Hepatocyte (in vitro differentiated cells): ENCODE results near the gene RNF175. TPM values are rescaled to one million over a fixed set of nuclear protein-coding genes. Genes with fewer than 3 reads are reported as not detected.

ENCODE experiments used
- DNase-seq: peaks from one replicate; pipeline ENCODE4 v3.0.0-alpha.2; 2016; ENCODE audit warnings: low spot score
- H2AFZ ChIP-seq: fragments of 200-600 bp; sonication (generic); 2 replicates; pipeline ENCODE4 v1.6.0; 2016; ENCODE audit warnings: antibody characterized with exemption, mild to moderate bottlenecking
- H3K27ac ChIP-seq: fragments of 200-600 bp; sonication (generic); 2 replicates; pipeline ENCODE4 v1.5.1; 2016; ENCODE audit warnings: mild to moderate bottlenecking
- H3K27me3 ChIP-seq: fragments of 200-600 bp; sonication (generic); 2 replicates; pipeline ENCODE4 v1.6.1; 2016
- H3K36me3 ChIP-seq: fragments of 200-600 bp; sonication (generic); replicated peaks from 2 replicates; pipeline ENCODE4 v1.5.1; 2016; ENCODE audit warnings: low read depth; ENCODE audit not compliant: insufficient read depth
- H3K4me1 ChIP-seq: fragments of 200-600 bp; sonication (generic); 2 replicates; pipeline ENCODE4 v1.5.1; 2016; ENCODE audit warnings: mild to moderate bottlenecking, moderate library complexity; ENCODE audit not compliant: insufficient read depth
- H3K4me2 ChIP-seq: fragments of 200-600 bp; sonication (generic); 2 replicates; pipeline ENCODE4 v1.6.0; 2016
- H3K4me3 ChIP-seq: fragments of 200-600 bp; sonication (generic); 2 replicates; pipeline ENCODE4 v1.5.1; 2016; ENCODE audit warnings: mild to moderate bottlenecking
- H3K79me2 ChIP-seq: fragments of 200-600 bp; sonication (generic); 2 replicates; pipeline ENCODE4 v1.6.0; 2017; ENCODE audit warnings: mild to moderate bottlenecking
- H3K9me2 ChIP-seq: fragments of 200-600 bp; sonication (generic); replicated peaks from 2 replicates; pipeline ENCODE4 v1.6.0; 2017; ENCODE audit warnings: mild to moderate bottlenecking; ENCODE audit not compliant: insufficient read depth
- H3K9me3 ChIP-seq: fragments of 200-600 bp; sonication (generic); 2 replicates; pipeline ENCODE4 v1.5.1; 2016; ENCODE audit warnings: low read depth, mild to moderate bottlenecking
- H4K20me1 ChIP-seq: fragments of 200-600 bp; sonication (generic); 2 replicates; pipeline ENCODE4 v1.6.0; 2016; ENCODE audit warnings: mild to moderate bottlenecking; ENCODE audit not compliant: insufficient read depth, poor library complexity, severe bottlenecking
- CTCF ChIP-seq: fragments of 200-600 bp; sonication (generic); IDR thresholded peaks from 2 replicates; pipeline ENCODE4 v1.5.1; 2016; ENCODE audit warnings: antibody characterized with exemption, mild to moderate bottlenecking; ENCODE audit not compliant: poor library complexity
- EZH2 ChIP-seq: fragments of 200-600 bp; sonication (generic); IDR thresholded peaks from 2 replicates; pipeline ENCODE4 v1.6.1; 2016; ENCODE audit warnings: antibody characterized with exemption, mild to moderate bottlenecking, borderline replicate concordance
- EZH2phosphoT487 ChIP-seq: fragments of 200-600 bp; sonication (generic); IDR thresholded peaks from one replicate; pipeline ENCODE4 v1.6.1; 2018; ENCODE audit warnings: antibody characterized with exemption, mild to moderate bottlenecking, low read depth, moderate library complexity; ENCODE audit not compliant: unreplicated experiment, severe bottlenecking
- WGBS: methylation state at CpG from one replicate; pipeline ENCODE4 v1.1.6; 2016; ENCODE audit warnings: low lambda C conversion rate; ENCODE audit errors: missing lambda C conversion rate; 5-methylcytosine and 5-hydroxymethylcytosine counted together
- polyA plus RNA-seq: library from polyadenylated mRNA; unstranded; fragments of >200 nt; fragmentation: Nextera tagmentation; extraction: Ambion mirVana; gene quantifications from 2 replicates; pipeline ENCODE4 v1.2.1, GENCODE V29; 2016
- total RNA-seq: library from RNA; depleted of rRNA; stranded (reverse); fragments of >200 nt; gene quantifications from 2 replicates; pipeline ENCODE4 v1.2.3, GENCODE V29; 2014

RNF175 gene
- total and polyA plus RNA-seq, 2 experiments from 2014 or later: 2.1 to 2.8 TPM

GRCh38 chr4:153733751-153734448, 25.9 kb downstream of the RNF175 start:
- Histone ChIP-seq H4K20me1 (no peaks in the 10 kb centered on the region), H3K79me2 (no peaks in the 10 kb centered on the region), H2AFZ (no peak overlapping the region), H3K4me2 (no peak overlapping the region), H3K36me3 (no peaks in the 10 kb centered on the region), H3K27me3 (no peaks in the 10 kb centered on the region), H3K4me1 (peaks cover 5% of the 10 kb centered on the region), H3K9me2 (no peaks in the 10 kb centered on the region), H3K27ac (no peak overlapping the region), H3K9me3 (no peaks in the 10 kb centered on the region), H3K4me3 (no peak overlapping the region)
- TF ChIP-seq CTCF: no peak
- TF ChIP-seq EZH2: no peak
- no peak for TF ChIP-seq EZH2phosphoT487
- DNase-seq: no peak
- 77% methylated on average over 4 of the region's 4 CpGs for WGBS

GRCh38 chr4:153731239-153731638, 28.6 kb downstream of the RNF175 start:
- TF ChIP-seq EZH2 (no peak), CTCF (no peak), EZH2phosphoT487 (no peak)
- peaks cover 5% of the 10 kb centered on the region for H3K4me1 ChIP-seq
- H3K4me3 ChIP-seq: no peak overlapping the region
- no peak overlapping the region for H3K27ac ChIP-seq
- H3K9me2 ChIP-seq: no peaks in the 10 kb centered on the region
- DNase-seq: peak; percentile 9
- H3K79me2 ChIP-seq: no peaks in the 10 kb centered on the region
- H2AFZ ChIP-seq: no peak overlapping the region
- H3K4me2 ChIP-seq: peak overlapping the region; percentile 2
- H3K9me3 ChIP-seq: no peaks in the 10 kb centered on the region
- H3K27me3 ChIP-seq: no peaks in the 10 kb centered on the region
- H4K20me1 ChIP-seq: no peaks in the 10 kb centered on the region
- no peaks in the 10 kb centered on the region for H3K36me3 ChIP-seq
- 42% methylated on average over 3 of the region's 3 CpGs for WGBS

GRCh38 chr4:153729895-153730294, 29.9 kb downstream of the RNF175 start:
- WGBS: 85% methylated on average over 2 of the region's 2 CpGs
- no peaks in the 10 kb centered on the region for H3K79me2 ChIP-seq
- H3K36me3 ChIP-seq: no peaks in the 10 kb centered on the region
- H2AFZ ChIP-seq: no peak overlapping the region
- H3K27ac ChIP-seq: no peak overlapping the region
- H3K27me3 ChIP-seq: no peaks in the 10 kb centered on the region
- no peaks in the 10 kb centered on the region for H3K9me2 ChIP-seq
- no peaks in the 10 kb centered on the region for H3K9me3 ChIP-seq
- no peak overlapping the region for H3K4me2 ChIP-seq
- H3K4me3 ChIP-seq: no peak overlapping the region
- DNase-seq: no peak
- H3K4me1 ChIP-seq: peaks cover 5% of the 10 kb centered on the region
- H4K20me1 ChIP-seq: no peaks in the 10 kb centered on the region
- TF ChIP-seq EZH2: no peak

- Histone ChIP-seq H4K20me1 (no peaks in the 10 kb centered on the region), H3K36me3 (no peaks in the 10 kb centered on the region), H3K27ac (no peak overlapping the region), H3K9me2 (no peaks in the 10 kb centered on the region), H3K4me2 (no peak overlapping the region), H3K9me3 (no peaks in the 10 kb centered on the region), H2AFZ (no peak overlapping the region), H3K4me1 (peaks cover 5% of the 10 kb centered on the region), H3K4me3 (no peak overlapping the region), H3K79me2 (no peaks in the 10 kb centered on the region), H3K27me3 (no peaks in the 10 kb centered on the region)
- 89% methylated on average over 4 of the region's 4 CpGs for WGBS
- TF ChIP-seq CTCF (no peak), EZH2 (no peak), EZH2phosphoT487 (no peak)
- DNase-seq: no peak
Measured at GRCh38 chr4:153728660-153729059, 31.2 kb downstream of the RNF175 start.
